ENCODE results near the gene IRF2BP1.
A peak's percentile ranks its signal among the peaks of the same experiment; 100 is the strongest.

IRF2BP1 gene

GRCh38 chr19:45901912-45902650 is 16.1 kb upstream of the IRF2BP1 start, which contains the start of gene MYPOP (continued):
- TF ChIP-seq, protein P1, sequence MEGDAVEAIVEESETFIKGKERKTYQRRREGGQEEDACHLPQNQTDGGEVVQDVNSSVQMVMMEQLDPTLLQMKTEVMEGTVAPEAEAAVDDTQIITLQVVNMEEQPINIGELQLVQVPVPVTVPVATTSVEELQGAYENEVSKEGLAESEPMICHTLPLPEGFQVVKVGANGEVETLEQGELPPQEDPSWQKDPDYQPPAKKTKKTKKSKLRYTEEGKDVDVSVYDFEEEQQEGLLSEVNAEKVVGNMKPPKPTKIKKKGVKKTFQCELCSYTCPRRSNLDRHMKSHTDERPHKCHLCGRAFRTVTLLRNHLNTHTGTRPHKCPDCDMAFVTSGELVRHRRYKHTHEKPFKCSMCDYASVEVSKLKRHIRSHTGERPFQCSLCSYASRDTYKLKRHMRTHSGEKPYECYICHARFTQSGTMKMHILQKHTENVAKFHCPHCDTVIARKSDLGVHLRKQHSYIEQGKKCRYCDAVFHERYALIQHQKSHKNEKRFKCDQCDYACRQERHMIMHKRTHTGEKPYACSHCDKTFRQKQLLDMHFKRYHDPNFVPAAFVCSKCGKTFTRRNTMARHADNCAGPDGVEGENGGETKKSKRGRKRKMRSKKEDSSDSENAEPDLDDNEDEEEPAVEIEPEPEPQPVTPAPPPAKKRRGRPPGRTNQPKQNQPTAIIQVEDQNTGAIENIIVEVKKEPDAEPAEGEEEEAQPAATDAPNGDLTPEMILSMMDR (tag by site-specific recombination; IDR thresholded peaks at IDR 0.05), result peak; percentile 39
- peak; percentile 98 for TF ChIP-seq ZNF335 (tag by site-specific recombination; conservative IDR thresholded peaks at IDR 0.05)
- TF ChIP-seq ZBTB11 (tag by site-specific recombination; conservative IDR thresholded peaks at IDR 0.05; ENCODE audit: low read depth), result 0 out of 2 replicates have a peak, but pooled peaks have one; percentile 12
- peak; percentile 46 for TF ChIP-seq KLF9 (tag by site-specific recombination; IDR thresholded peaks at IDR 0.05; ENCODE audit: low read depth)
- TF ChIP-seq ZNF211 (tag by site-specific recombination; IDR thresholded peaks at IDR 0.05; ENCODE audit: low read depth), result no peak
- TF ChIP-seq ZNF660 (tag by site-specific recombination; IDR thresholded peaks at IDR 0.05), result 0 out of 2 replicates have a peak, but pooled peaks have one; percentile 11
- 0 out of 2 replicates have a peak, but pooled peaks have one; percentile 9 for TF ChIP-seq BCL6B (tag by site-specific recombination; IDR thresholded peaks at IDR 0.05)
- TF ChIP-seq ZBTB7A (tag by site-specific recombination; IDR thresholded peaks at IDR 0.05; ENCODE audit: low read depth), result no peak
- TF ChIP-seq GLIS1 (tag by site-specific recombination; IDR thresholded peaks at IDR 0.05), result 0 out of 2 replicates have a peak, but pooled peaks have one; percentile 17
- TF ChIP-seq ZNF350 (tag by site-specific recombination; IDR thresholded peaks at IDR 0.05), result no peak
- 0 out of 2 replicates have a peak, but pooled peaks have one; percentile 10 for TF ChIP-seq ZEB2 (tag by site-specific recombination; IDR thresholded peaks at IDR 0.05)

GRCh38 chr19:45901432-45901911 is 15.5 kb upstream of the IRF2BP1 start:
- ChIA-PET POLR2A (interaction anchor here (2.2 to 3.4 kb wide), 3 partner anchors 15 to 38 kb away, joined by 14 to 46 read pairs (median 25); partner anchors contain the start of genes FOXA3, IRF2BP1 and SYMPK), CTCF (interaction anchor here (1.3 to 3.4 kb wide), 3 partner anchors 15 to 177 kb away, joined by 3 to 25 read pairs (median 4); no protein-coding TSS in a partner anchor)
- Histone ChIP-seq H3K36me3 (ENCODE audit: control insufficient read depth in 2 of 2, insufficient read depth in 1 of 2, low read length in 2 of 2) (peaks cover 27 to 38% of the 10 kb centered on the region in 2 experiments; a peak in 2 of 3 replicates), H3K27ac (ENCODE audit: extremely low read depth, low read depth, low read length) (no peak overlapping the region; the same call in 1 of the 2 replicates), H3K4me1 (ENCODE audit: control insufficient read depth, insufficient read depth, low read length) (peaks cover 9% of the 10 kb centered on the region; the same call in 1 of the 2 replicates), H3K9me3 (ENCODE audit: control insufficient read depth, insufficient read depth, low read depth, low read length) (no peaks in the 10 kb centered on the region), H3K4me3 (ENCODE audit: low read depth, low read length) (peak overlapping the region; percentile 75)
- TF ChIP-seq ZFP3 (tag by site-specific recombination; IDR thresholded peaks at IDR 0.05; ENCODE audit: low read depth) (no peak), OSR2 (tag by site-specific recombination; IDR thresholded peaks at IDR 0.05) (no peak)

Measured in HEK293 (cell line).